Measurements from ENCODE around the gene MFAP3L. TPM values are rescaled to one million over a fixed set of nuclear protein-coding genes. Genes with fewer than 3 reads are reported as not detected.

Gene MFAP3L
- total and polyA plus RNA-seq, 2 donors (not counting 3 experiments of a cell fraction or from before 2014, with no cell fraction given) = 0.22 to 0.23 TPM

GRCh38 chr4:170040031-170040680 is 14.0 kb upstream of the MFAP3L start:
- Histone ChIP-seq H3K27me3 (ENCODE audit: control insufficient read depth in 2 of 2, insufficient read depth in 2 of 2, low read length in 2 of 2) (peaks cover 0 to 2% of the 10 kb centered on the region in 2 experiments), H3K36me3 (ENCODE audit: control insufficient read depth in 2 of 2, extremely low read depth in 1 of 2, insufficient read depth in 2 of 2, low read length in 2 of 2) (no peaks in the 10 kb centered on the region), H3K27ac (ENCODE audit: insufficient read depth, low read depth, low read length) (no peak overlapping the region), H4K20me1 (replicated peaks; ENCODE audit: control insufficient read depth, extremely low read depth, insufficient read depth, low read length) (no peaks in the 10 kb centered on the region), H3K4me3 (replicated peaks in 1 of 3; ENCODE audit: insufficient read depth in 1 of 3, low read depth in 1 of 3, low read length in 3 of 3) (no peak overlapping the region), H3K9me1 (replicated peaks; ENCODE audit: control insufficient read depth, extremely low read depth, insufficient read depth, low read length) (no peaks in the 10 kb centered on the region), H3K4me1 (ENCODE audit: control insufficient read depth, extremely low read depth, insufficient read depth, low read length) (no peaks in the 10 kb centered on the region), H3K4me2 (ENCODE audit: insufficient read depth, low read length) (no peak overlapping the region), H3K79me2 (ENCODE audit: control insufficient read depth, insufficient read depth, low read length) (no peaks in the 10 kb centered on the region), H3K9me3 (replicated peaks; ENCODE audit: control insufficient read depth, insufficient read depth, low read length) (no peaks in the 10 kb centered on the region), H3K9ac (replicated peaks; ENCODE audit: extremely low read depth, insufficient read depth, low read length) (no peak overlapping the region), H2AFZ (ENCODE audit: low read depth, low read length) (no peak overlapping the region)
- TF ChIP-seq EZH2 (IDR thresholded peaks at IDR 0.05; ENCODE audit: borderline replicate concordance, low read depth, low read length, severe bottlenecking) (no peak), CTCF (IDR thresholded peaks at IDR 0.05; ENCODE audit: extremely low read depth in 1 of 2, insufficient read depth in 1 of 2, low read depth in 1 of 2, low read length in 2 of 2) (no peak), MYC (IDR thresholded peaks at IDR 0.05; ENCODE audit: low read depth, low read length) (no peak), MAX (IDR thresholded peaks at IDR 0.05; ENCODE audit: insufficient read depth, insufficient read length) (no peak), JUN (IDR thresholded peaks at IDR 0.05; ENCODE audit: borderline replicate concordance, insufficient read depth, insufficient read length, low read depth) (no peak), FOS (IDR thresholded peaks at IDR 0.05; ENCODE audit: borderline replicate concordance, insufficient read depth, low read length) (no peak), POLR2A (IDR thresholded peaks at IDR 0.05; ENCODE audit: low read depth, low read length) (no peak), GATA2 (IDR thresholded peaks at IDR 0.05; ENCODE audit: insufficient read depth, insufficient read length, low read depth, low read length) (no peak), POLR2AphosphoS5 (IDR thresholded peaks at IDR 0.05; ENCODE audit: insufficient read depth, low read depth, low read length) (no peak)
- DNase-seq (ENCODE audit: low read depth, low spot score) = no peak
- dilution Hi-C loops (cut with MboI; ENCODE audit: extremely low pct_ligation_motif_present, low sequenced_read_pairs) (no loop called here), intact Hi-C loops (cut with micrococcal nuclease) (no loop called here)
- ChIA-PET CTCF (interaction anchor here (0.9 to 1.3 kb wide), 3 partner anchors 7 to 427 kb away, joined by 3 read pairs; no protein-coding TSS in a partner anchor), POLR2A (no interaction called here)
- no TSS peak for BruUV-seq (replicated peaks)
- no peak for FAIRE-seq

Measured in endothelial cell of umbilical vein (primary cell).